ENCODE data around the gene FMNL2.

GRCh38 chr2:152557273-152557888 is 222.4 kb downstream of the FMNL2 start:
- TF ChIP-seq, protein P1, sequence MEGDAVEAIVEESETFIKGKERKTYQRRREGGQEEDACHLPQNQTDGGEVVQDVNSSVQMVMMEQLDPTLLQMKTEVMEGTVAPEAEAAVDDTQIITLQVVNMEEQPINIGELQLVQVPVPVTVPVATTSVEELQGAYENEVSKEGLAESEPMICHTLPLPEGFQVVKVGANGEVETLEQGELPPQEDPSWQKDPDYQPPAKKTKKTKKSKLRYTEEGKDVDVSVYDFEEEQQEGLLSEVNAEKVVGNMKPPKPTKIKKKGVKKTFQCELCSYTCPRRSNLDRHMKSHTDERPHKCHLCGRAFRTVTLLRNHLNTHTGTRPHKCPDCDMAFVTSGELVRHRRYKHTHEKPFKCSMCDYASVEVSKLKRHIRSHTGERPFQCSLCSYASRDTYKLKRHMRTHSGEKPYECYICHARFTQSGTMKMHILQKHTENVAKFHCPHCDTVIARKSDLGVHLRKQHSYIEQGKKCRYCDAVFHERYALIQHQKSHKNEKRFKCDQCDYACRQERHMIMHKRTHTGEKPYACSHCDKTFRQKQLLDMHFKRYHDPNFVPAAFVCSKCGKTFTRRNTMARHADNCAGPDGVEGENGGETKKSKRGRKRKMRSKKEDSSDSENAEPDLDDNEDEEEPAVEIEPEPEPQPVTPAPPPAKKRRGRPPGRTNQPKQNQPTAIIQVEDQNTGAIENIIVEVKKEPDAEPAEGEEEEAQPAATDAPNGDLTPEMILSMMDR (IDR thresholded peaks at IDR 0.05; ENCODE audit: borderline replicate concordance, extremely low read depth, low read length, poor library complexity, severe bottlenecking), result no peak
- TF ChIP-seq EZH2 (IDR thresholded peaks at IDR 0.05; ENCODE audit: borderline replicate concordance, low read depth, low read length, severe bottlenecking), result no peak
